Esophagus muscularis mucosa (tissue), 4 donors: ENCODE results near the gene NPTXR. TPM values are rescaled to one million over a fixed set of nuclear protein-coding genes. Genes with fewer than 3 reads are reported as not detected.

Experiments used
- DNase-seq: peaks from one replicate; pipeline ENCODE4 v3.0.0-alpha.2; 2017; ENCODE audit errors: extremely low spot score
- H3K27ac ChIP-seq, 4 donors: fragments of 200-600 bp; sonication (generic); replicated peaks in 1 of 4; 1 replicate in 3 of 4; 2 replicates in 1 of 4; pipeline ENCODE4 v1.5.1; 2016 to 2019; ENCODE audit warnings: mild to moderate bottlenecking in 1 of 4
- H3K27me3 ChIP-seq, 4 donors: fragments of 200-600 bp; sonication (generic); one replicate each; pipeline versions ENCODE4 v1.5.1 to v1.6.0; 2016 to 2019
- H3K36me3 ChIP-seq, 4 donors: fragments of 200-600 bp; sonication (generic); one replicate each; pipeline ENCODE4 v1.5.1; 2016 to 2019
- H3K4me1 ChIP-seq, 4 donors: fragments of 200-600 bp; sonication (generic); one replicate each; pipeline ENCODE4 v1.5.1; 2016 to 2019
- H3K4me3 ChIP-seq, 4 donors: fragments of 200-600 bp; sonication (generic); 1 replicate in 2 of 4; 2 replicates in 2 of 4; pipeline ENCODE4 v1.5.1; 2016 to 2019; ENCODE audit warnings: mild to moderate bottlenecking in 4 of 4, moderate library complexity in 1 of 4
- H3K9me3 ChIP-seq, 4 donors: fragments of 200-600 bp; sonication (generic); 1 replicate in 3 of 4; 2 replicates in 1 of 4; pipeline ENCODE4 v1.5.1; 2016 to 2019
- EP300 ChIP-seq: sonication (generic); formaldehyde crosslinking; IDR thresholded peaks from one replicate; pipeline ENCODE4 v1.6.1; 2017; ENCODE audit warnings: antibody characterized with exemption
- POLR2A ChIP-seq: fragments of 450-650 bp; IDR thresholded peaks from one replicate; pipeline ENCODE4 v1.6.1; 2017; ENCODE audit warnings: antibody characterized with exemption, moderate library complexity, mild to moderate bottlenecking, low read depth
- POLR2AphosphoS5 ChIP-seq, 2 donors: sonication (generic); formaldehyde crosslinking; IDR thresholded peaks; one replicate each; pipeline ENCODE4 v1.6.1; 2017; ENCODE audit warnings: antibody characterized with exemption in 2 of 2
- WGBS: methylation state at CpG from one replicate; pipeline ENCODE4 v1.1.5; 2018; 5-methylcytosine and 5-hydroxymethylcytosine counted together
- intact Hi-C: fragments of 100-400 bp; cut with DNase I; formaldehyde crosslinking; loops from one replicate; pipeline ENCODE4 v1.15.1; 2023
- total RNA-seq, 4 donors: library from RNA; depleted of rRNA; stranded (reverse); fragments of >200 nt; gene quantifications; one replicate each; pipeline versions ENCODE4 v1.1.0 to v1.2.1, GENCODE V29; 2016
- TF ChIP-seq, protein P1 (sequence below), 3 experiments: fragments of 200-600 bp in 2 of 3; fragments of 450-650 bp in 1 of 3; sonication (generic) in 2 of 3; IDR thresholded peaks; one replicate each; pipeline ENCODE4 v1.5.1; 2017 to 2019; ENCODE audit warnings: antibody characterized with exemption in 3 of 3, mild to moderate bottlenecking in 2 of 3, moderate library complexity in 1 of 3

Gene NPTXR
- total RNA-seq, 4 donors from 2014 or later = 8.2 to 15.0 (median 8.8) TPM

DNA sequence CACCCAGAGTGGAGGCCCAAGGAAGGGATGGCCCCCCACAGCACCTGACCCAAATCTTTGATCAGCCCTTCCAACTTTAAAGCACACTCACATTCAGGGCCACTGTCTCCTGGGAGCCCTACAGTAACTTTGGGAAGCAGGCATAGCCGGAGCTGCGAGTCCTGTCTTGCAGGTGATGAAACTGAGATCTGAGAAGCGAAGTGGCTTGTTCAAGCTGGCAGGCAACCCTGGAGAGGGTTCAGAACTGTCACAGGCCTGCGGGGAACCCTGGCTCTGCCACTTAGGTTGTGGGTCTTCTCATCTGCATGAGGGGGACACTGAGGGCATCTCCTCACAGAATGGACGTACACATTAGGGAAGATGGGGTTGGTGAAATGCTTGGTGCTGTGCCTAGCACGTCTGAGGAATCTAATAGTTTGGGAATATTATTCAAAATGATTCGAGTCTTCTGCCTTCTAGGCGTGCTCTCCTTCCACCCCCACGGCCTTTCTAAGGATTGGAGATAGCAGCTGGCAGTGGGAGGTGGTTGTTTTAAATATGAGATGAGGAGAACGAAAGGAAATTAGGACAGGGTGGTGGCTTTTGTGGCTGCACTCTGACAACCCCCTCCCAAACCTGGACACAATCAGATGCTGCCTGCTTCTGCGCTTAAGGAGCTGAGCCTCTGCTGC lies 69.2 kb downstream of the NPTXR start:
- no peaks in the 10 kb centered on the region for H3K9me3 ChIP-seq
- no peak overlapping the region for H3K4me3 ChIP-seq
- H3K36me3 ChIP-seq = peaks cover 6 to 24% (median 13%) of the 10 kb centered on the region in 4 donors
- TF ChIP-seq, protein P1, sequence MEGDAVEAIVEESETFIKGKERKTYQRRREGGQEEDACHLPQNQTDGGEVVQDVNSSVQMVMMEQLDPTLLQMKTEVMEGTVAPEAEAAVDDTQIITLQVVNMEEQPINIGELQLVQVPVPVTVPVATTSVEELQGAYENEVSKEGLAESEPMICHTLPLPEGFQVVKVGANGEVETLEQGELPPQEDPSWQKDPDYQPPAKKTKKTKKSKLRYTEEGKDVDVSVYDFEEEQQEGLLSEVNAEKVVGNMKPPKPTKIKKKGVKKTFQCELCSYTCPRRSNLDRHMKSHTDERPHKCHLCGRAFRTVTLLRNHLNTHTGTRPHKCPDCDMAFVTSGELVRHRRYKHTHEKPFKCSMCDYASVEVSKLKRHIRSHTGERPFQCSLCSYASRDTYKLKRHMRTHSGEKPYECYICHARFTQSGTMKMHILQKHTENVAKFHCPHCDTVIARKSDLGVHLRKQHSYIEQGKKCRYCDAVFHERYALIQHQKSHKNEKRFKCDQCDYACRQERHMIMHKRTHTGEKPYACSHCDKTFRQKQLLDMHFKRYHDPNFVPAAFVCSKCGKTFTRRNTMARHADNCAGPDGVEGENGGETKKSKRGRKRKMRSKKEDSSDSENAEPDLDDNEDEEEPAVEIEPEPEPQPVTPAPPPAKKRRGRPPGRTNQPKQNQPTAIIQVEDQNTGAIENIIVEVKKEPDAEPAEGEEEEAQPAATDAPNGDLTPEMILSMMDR (IDR thresholded peaks at IDR 0.05) = no peak
- TF ChIP-seq EP300 = no peak
- TF ChIP-seq POLR2AphosphoS5 (IDR thresholded peaks at IDR 0.05) = no peak
- intact Hi-C loops = loop anchor here (10.0 kb wide), 1 partner anchor 350 kb away; no protein-coding TSS in a partner anchor
- no peaks in the 10 kb centered on the region for H3K4me1 ChIP-seq
- 75% methylated on average over 9 of the region's 11 CpGs for WGBS
- no peak overlapping the region for H3K27ac ChIP-seq
- no peak for DNase-seq
- no peaks in the 10 kb centered on the region for H3K27me3 ChIP-seq

DNA sequence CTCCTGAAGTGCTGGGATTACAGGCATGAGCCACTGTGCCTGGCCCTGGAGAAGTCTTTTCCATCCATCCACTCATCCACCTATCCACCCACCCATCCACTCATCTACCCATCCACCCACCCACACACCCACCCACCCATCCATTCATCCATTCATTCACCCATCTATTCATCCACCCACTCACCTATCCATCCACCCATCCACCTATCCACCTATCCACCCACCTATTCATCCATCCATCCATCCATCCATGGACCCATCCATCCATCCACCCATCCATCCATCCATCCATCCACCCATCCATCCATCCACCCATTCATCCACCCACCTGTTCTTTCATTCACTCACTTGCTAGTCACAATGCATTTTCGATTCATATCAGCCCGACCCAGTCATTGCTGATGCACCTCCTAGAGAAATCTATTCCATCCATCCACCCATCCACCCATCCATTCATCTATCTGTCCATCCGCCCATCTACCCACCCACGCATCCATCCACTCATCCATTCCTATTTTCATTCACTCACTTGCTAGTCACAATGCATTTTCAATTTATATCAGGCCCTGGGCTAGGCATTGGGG lies 70.4 kb downstream of the NPTXR start:
- TF ChIP-seq, protein P1 (IDR thresholded peaks at IDR 0.05) = no peak
- TF ChIP-seq POLR2AphosphoS5 (IDR thresholded peaks at IDR 0.05) = no peak
- TF ChIP-seq POLR2A = no peak
- TF ChIP-seq EP300 = no peak
- no peak for DNase-seq
- no peak overlapping the region for H3K4me3 ChIP-seq
- intact Hi-C loops = loop anchor here (10.0 kb wide), 1 partner anchor 351 kb away; no protein-coding TSS in a partner anchor
- H3K4me1 ChIP-seq = peaks cover 0 to 7% (median 6%) of the 10 kb centered on the region in 4 donors
- H3K9me3 ChIP-seq = no peaks in the 10 kb centered on the region
- H3K27ac ChIP-seq = no peak overlapping the region
- 93% methylated on average over 4 of the region's 4 CpGs for WGBS
- H3K27me3 ChIP-seq = no peaks in the 10 kb centered on the region
- H3K36me3 ChIP-seq = peaks cover 0 to 12% (median under 1%) of the 10 kb centered on the region in 4 donors

DNA sequence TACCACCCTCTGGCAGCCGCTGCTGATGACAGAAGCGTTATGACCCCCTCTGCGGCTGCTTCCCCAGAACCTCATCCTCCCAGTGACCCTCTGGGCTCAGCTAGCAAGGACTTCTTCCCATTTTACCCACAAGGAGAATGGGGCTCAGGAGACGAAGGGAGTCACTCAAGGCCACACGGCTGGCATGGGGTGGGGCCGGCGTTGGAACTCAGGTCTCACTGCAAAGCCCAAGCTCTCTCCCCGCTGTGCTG lies 71.3 kb downstream of the NPTXR start:
- Histone ChIP-seq H3K27ac (no peak overlapping the region), H3K27me3 (no peaks in the 10 kb centered on the region), H3K4me3 (no peak overlapping the region), H3K4me1 (peaks cover 0 to 7% (median 6%) of the 10 kb centered on the region in 4 donors), H3K9me3 (no peaks in the 10 kb centered on the region), H3K36me3 (peaks cover 0 to 5% (median 0%) of the 10 kb centered on the region in 4 donors)
- no peak for DNase-seq
- intact Hi-C loops = loop anchor here (10.0 kb wide), 1 partner anchor 352 kb away; no protein-coding TSS in a partner anchor
- 85% methylated on average over 8 of the region's 8 CpGs for WGBS
- TF ChIP-seq POLR2A = no peak
- TF ChIP-seq, protein P1 (IDR thresholded peaks at IDR 0.05) = no peak
- TF ChIP-seq POLR2AphosphoS5 (IDR thresholded peaks at IDR 0.05) = no peak
- TF ChIP-seq EP300 = no peak

DNA sequence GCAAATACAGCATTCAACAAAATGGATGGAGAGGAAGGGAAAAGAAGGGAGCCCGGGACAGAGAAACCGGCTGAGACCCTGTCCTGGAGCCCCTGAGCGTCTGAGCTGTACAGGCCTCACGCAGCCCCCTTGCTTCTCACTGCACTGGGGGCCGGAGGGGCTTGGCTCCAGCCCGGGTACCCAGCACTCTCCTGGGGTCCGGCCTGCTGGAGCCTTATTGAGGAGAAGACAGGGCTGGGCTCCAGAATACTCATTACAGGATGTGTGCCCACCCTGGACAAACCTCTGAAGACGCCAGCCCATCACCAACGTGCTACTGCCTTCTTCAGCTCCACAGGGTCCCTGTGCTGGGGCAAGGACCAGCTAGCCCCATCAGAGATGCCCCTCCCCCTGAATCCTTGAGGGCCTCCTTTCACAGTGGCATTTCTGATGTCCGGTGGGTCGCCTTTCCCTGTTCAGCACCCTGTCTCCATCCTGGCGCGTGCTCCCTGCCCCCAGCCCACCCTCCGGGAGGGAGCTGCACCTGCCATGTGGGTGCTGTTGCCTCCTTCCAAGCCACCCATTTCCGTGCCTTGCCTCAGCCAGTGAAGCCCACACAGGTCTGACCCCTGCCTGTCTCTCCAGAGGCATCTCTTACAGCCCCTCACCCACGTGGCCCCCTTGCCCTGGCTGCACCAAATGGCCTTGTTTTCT lies 73.4 kb downstream of the NPTXR start:
- intact Hi-C loops = loop anchor here (10.0 kb wide), 1 partner anchor 354 kb away; no protein-coding TSS in a partner anchor
- Histone ChIP-seq H3K4me1 (peaks cover 0 to 14% (median 13%) of the 10 kb centered on the region in 4 donors), H3K27ac (no peak overlapping the region), H3K36me3 (no peaks in the 10 kb centered on the region), H3K27me3 (peaks cover 0 to 4% (median 0%) of the 10 kb centered on the region in 4 donors), H3K4me3 (no peak overlapping the region), H3K9me3 (no peaks in the 10 kb centered on the region)
- no peak for DNase-seq
- no peak for TF ChIP-seq POLR2AphosphoS5 (IDR thresholded peaks at IDR 0.05)
- WGBS = 85% methylated on average over 14 of the region's 16 CpGs

Other genes starting within 250 kb of the NPTXR start
- gene FAM227A, start 187.6 kb downstream of the NPTXR start, total RNA-seq = 1 to 10 TPM in 1 of 4 donors, under 1 TPM in 3; 0.33 to 2.9 (median 0.86) TPM
- 10 to 100 TPM; 25.2 to 36.9 (median 33.9) TPM for gene CBY1, start 187.4 kb downstream of the NPTXR start, total RNA-seq
- 10 to 100 TPM; 25.7 to 36.8 (median 32.2) TPM for gene TOMM22, start 162.1 kb downstream of the NPTXR start, total RNA-seq
- 10 to 100 TPM; 49.4 to 76.9 (median 59.4) TPM for gene JOSD1, start 143.1 kb downstream of the NPTXR start, total RNA-seq
- 10 to 100 TPM; 35.7 to 62.5 (median 50.6) TPM for gene GTPBP1, start 138.1 kb downstream of the NPTXR start, total RNA-seq
- 100 to 1,000 TPM; 417 to 598 (median 449) TPM for gene SUN2, start 88.0 kb downstream of the NPTXR start, total RNA-seq
- gene DNAL4, start 49.9 kb downstream of the NPTXR start, total RNA-seq = 10 to 100 TPM in 3 of 4 donors, 1 to 10 TPM in 1; 9.3 to 15.2 (median 12.8) TPM
- gene CBX6, start 28.2 kb upstream of the NPTXR start, total RNA-seq = 100 to 1,000 TPM in 3 of 4 donors, 10 to 100 TPM in 1; 73.7 to 172 (median 129) TPM
- 1 to 10 TPM in 1 of 4 donors, under 1 TPM in 1, not detected in 2; 0.58 to 8.0 TPM for gene APOBEC3A, start 113.6 kb upstream of the NPTXR start, total RNA-seq
- gene APOBEC3B, start 138.3 kb upstream of the NPTXR start, total RNA-seq = under 1 TPM in 1 of 4 donors, not detected in 3; 0.50 TPM
- 10 to 100 TPM in 2 of 4 donors, 1 to 10 TPM in 2; 7.1 to 11.3 (median 8.8) TPM for gene APOBEC3C, start 170.2 kb upstream of the NPTXR start, total RNA-seq
- 1 to 10 TPM in 2 of 4 donors, under 1 TPM in 2; 0.66 to 3.4 (median 1.1) TPM for gene APOBEC3D, start 177.1 kb upstream of the NPTXR start, total RNA-seq
- gene APOBEC3F, start 196.8 kb upstream of the NPTXR start, total RNA-seq = 1 to 10 TPM; 2.8 to 5.0 (median 3.9) TPM
- gene APOBEC3G, start 233.2 kb upstream of the NPTXR start, total RNA-seq = 1 to 10 TPM; 4.1 to 7.9 (median 5.5) TPM